Hepatocyte (in vitro differentiated cells): ENCODE measurements around the gene PF4V1.

ENCODE experiments used
- EZH2 ChIP-seq: fragments of 200-600 bp; sonication (generic); IDR thresholded peaks from 2 replicates; pipeline ENCODE4 v1.6.1; 2016; ENCODE audit warnings: antibody characterized with exemption, mild to moderate bottlenecking, borderline replicate concordance
- TF ChIP-seq, protein P1 (sequence below): fragments of 200-600 bp; sonication (generic); IDR thresholded peaks from 2 replicates; pipeline ENCODE4 v1.5.1; 2016; ENCODE audit warnings: antibody characterized with exemption, mild to moderate bottlenecking; ENCODE audit not compliant: poor library complexity

DNA sequence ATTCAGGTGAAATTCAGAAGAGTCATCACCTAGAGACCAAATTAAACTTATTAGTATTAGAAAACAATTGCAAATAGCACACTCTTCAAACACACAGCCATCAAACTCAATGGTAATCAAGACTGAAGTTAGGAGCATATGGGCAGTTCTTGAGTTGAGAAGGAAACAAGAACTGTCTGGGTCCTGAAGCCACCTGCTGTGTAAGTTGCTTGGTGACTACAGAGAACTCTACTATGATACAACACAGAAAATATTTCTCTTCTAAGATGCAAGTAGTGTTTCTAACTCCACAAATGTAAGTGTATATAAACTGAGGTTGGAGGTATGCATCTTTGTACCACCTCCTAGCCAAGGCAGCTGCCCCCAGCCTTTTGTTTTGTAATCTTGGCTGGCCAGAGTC is 325 bp upstream of the PF4V1 start:
- TF ChIP-seq, protein P1, sequence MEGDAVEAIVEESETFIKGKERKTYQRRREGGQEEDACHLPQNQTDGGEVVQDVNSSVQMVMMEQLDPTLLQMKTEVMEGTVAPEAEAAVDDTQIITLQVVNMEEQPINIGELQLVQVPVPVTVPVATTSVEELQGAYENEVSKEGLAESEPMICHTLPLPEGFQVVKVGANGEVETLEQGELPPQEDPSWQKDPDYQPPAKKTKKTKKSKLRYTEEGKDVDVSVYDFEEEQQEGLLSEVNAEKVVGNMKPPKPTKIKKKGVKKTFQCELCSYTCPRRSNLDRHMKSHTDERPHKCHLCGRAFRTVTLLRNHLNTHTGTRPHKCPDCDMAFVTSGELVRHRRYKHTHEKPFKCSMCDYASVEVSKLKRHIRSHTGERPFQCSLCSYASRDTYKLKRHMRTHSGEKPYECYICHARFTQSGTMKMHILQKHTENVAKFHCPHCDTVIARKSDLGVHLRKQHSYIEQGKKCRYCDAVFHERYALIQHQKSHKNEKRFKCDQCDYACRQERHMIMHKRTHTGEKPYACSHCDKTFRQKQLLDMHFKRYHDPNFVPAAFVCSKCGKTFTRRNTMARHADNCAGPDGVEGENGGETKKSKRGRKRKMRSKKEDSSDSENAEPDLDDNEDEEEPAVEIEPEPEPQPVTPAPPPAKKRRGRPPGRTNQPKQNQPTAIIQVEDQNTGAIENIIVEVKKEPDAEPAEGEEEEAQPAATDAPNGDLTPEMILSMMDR: no peak
- no peak for TF ChIP-seq EZH2
